NCI-H128 (cell line): ENCODE measurements around the gene SMIM21.
A peak's percentile ranks its signal among the peaks of the same experiment; 100 is the strongest.

ENCODE experiments used
- DNase-seq: peaks from one replicate; lab custom pipeline; 2025; ENCODE audit not compliant: unreplicated experiment; lab: John Stamatoyannopoulos, UW

SMIM21 gene

GRCh38 chr18:75377926-75378325 is 49.6 kb downstream of the SMIM21 start:
- DNase-seq: no peak

GRCh38 chr18:75377258-75377657 is 50.2 kb downstream of the SMIM21 start:
- no peak for DNase-seq

- no peak for DNase-seq
Measured at GRCh38 chr18:75376004-75376403, 51.5 kb downstream of the SMIM21 start.

GRCh38 chr18:75375341-75375740 is 52.2 kb downstream of the SMIM21 start:
- DNase-seq: no peak

- no peak for DNase-seq
Measured at GRCh38 chr18:75374466-75374865, 53.0 kb downstream of the SMIM21 start.

- DNase-seq: no peak
Measured at GRCh38 chr18:75369026-75369721, 58.3 kb downstream of the SMIM21 start.

- DNase-seq: no peak
Measured at GRCh38 chr18:75365837-75366236, 61.7 kb downstream of the SMIM21 start.

- no peak for DNase-seq
Measured at GRCh38 chr18:75365254-75365629, 62.3 kb downstream of the SMIM21 start.

- peak; percentile 11 for DNase-seq
Measured at GRCh38 chr18:75364512-75365253, 62.8 kb downstream of the SMIM21 start.

- DNase-seq: no peak
Measured at GRCh38 chr18:75363446-75364225, 63.9 kb downstream of the SMIM21 start.

GRCh38 chr18:75362435-75362834 is 65.1 kb downstream of the SMIM21 start:
- DNase-seq: no peak

GRCh38 chr18:75360941-75361340 is 66.6 kb downstream of the SMIM21 start:
- no peak for DNase-seq

GRCh38 chr18:75360215-75360614 is 67.3 kb downstream of the SMIM21 start:
- no peak for DNase-seq
